ENCODE data around the gene PDLIM1.

GRCh38 chr10:95277614-95278013, 13.2 kb downstream of the PDLIM1 start:
- TF ChIP-seq, protein P1, sequence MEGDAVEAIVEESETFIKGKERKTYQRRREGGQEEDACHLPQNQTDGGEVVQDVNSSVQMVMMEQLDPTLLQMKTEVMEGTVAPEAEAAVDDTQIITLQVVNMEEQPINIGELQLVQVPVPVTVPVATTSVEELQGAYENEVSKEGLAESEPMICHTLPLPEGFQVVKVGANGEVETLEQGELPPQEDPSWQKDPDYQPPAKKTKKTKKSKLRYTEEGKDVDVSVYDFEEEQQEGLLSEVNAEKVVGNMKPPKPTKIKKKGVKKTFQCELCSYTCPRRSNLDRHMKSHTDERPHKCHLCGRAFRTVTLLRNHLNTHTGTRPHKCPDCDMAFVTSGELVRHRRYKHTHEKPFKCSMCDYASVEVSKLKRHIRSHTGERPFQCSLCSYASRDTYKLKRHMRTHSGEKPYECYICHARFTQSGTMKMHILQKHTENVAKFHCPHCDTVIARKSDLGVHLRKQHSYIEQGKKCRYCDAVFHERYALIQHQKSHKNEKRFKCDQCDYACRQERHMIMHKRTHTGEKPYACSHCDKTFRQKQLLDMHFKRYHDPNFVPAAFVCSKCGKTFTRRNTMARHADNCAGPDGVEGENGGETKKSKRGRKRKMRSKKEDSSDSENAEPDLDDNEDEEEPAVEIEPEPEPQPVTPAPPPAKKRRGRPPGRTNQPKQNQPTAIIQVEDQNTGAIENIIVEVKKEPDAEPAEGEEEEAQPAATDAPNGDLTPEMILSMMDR (optimal IDR thresholded peaks at IDR 0.05 in 1 of 3, IDR thresholded peaks at IDR 0.05 in 1 of 3, conservative IDR thresholded peaks at IDR 0.05 in 1 of 3; ENCODE audit: extremely low read depth in 1 of 3, insufficient read depth in 2 of 3, low read length in 3 of 3): no peak
- no peak for TF ChIP-seq EZH2 (IDR thresholded peaks at IDR 0.05; ENCODE audit: low read length)

Measured in keratinocyte (primary cell).